Measurements from ENCODE around the gene CTNNA3.

GRCh38 chr10:67735430-67735829, 39.4 kb upstream of the CTNNA3 start:
- no peak for TF ChIP-seq CTCF (IDR thresholded peaks at IDR 0.05)
- no peak for TF ChIP-seq POLR2A (IDR thresholded peaks at IDR 0.05)
